Stimulated activated CD8-positive, alpha-beta memory T cell treated with anti-CD3 and anti-CD28 coated beads, Interleukin-15, amount 100 ng/mL, for 48 hours (primary cell): Measurements from ENCODE around the gene ZSWIM4.
"Not testable (repeated sequence)": the region's sequence is repeated elsewhere in the genome, so short reads cannot be mapped to it uniquely, and the experiment has no call there.

Source experiments
- DNase-seq, 2 donors: peaks; one replicate each; pipeline ENCODE4 v3.0.0-alpha.2; 2020; ENCODE audit warnings: low read depth in 2 of 2

ZSWIM4 gene

DNA sequence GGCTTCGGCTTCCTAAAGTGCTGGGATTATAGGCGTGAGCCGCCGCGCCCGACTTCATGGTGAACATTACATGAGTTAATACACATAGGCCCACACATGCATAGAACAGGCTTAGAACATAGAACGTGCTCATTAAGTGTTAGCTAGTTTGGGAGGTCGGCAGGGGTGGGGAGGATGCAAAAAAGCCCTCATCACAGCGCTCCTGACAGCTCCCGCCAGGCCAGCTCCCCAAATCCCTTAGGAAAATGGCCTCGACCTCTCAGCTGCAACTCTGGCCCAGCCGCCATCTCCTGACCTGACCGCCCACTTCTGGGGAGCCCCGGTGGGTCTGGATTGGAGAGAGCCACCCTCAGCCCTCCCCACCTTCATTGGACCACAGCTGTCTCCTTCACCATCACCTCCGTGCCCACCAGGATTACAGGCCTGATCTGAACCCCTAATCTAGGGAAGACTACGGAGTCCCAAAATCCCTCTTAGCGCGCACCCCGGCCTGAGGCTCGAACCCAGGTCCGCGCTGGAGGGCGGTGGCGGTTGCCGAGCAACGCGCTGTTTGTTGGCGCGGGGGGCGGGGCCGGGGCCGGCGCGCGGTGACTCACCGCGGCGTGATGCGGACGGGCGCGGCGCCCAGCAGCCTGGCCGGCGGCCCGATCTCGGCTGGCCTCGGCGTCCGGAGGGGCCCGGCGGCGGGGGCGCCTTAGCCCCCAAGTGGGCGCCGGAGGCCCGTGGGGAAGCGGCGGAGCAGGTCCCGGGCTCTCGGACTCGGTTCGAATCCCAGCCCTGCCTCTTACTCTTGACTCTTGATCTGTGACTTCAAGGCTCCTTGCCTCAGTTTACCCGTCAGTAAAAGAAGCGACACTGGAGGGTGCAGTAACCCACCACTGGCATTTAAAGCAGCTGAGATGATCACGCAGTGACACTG lies 55.0 kb downstream of the ZSWIM4 start:
- peak; percentile 66 to 68 for DNase-seq

DNA sequence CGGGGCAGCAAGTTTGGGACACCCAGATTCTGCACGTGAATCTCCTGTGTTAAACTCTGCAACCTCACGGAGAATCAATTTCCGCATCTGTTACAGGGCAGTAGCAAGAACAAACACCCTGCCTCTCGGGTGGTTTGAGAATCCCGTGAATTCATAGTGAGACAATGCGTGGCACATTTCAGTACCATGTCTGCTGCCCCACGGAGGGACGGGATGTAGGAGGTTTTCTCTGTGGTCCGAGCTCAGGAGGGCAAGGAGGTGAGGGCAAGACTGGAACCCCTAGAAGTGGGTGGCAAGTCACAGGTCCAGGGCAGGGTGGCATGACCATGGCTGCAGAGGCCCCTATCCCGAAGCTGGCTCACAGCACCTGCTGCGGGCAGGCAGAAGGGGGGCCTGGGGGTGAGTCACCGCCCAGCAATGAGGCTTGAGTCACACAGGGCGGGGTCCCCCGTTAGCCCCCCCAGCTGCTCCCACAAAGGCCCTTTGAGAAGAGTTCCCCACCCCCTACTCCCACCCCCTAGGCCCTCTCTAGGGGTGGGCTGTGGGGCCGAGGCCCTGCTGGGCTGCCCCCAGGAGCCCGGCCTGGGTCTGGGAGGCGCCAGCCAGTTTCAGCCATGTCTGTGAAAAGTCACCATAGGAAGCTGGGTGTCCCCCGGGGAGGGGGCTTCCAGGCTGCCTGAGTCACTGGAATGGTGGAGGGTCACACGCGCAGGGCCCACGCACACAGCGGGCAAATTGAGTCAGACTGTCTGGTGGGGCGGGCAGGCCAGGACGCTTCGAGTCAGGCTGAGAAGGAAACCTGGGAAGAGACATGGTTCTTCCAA lies 55.9 kb downstream of the ZSWIM4 start:
- peak in 1 of 2 donors; percentile 52 for DNase-seq

- DNase-seq, result not testable (repeated sequence)
Measured at GRCh38 chr19:13851734-13852114, 56.5 kb downstream of the ZSWIM4 start.

DNA sequence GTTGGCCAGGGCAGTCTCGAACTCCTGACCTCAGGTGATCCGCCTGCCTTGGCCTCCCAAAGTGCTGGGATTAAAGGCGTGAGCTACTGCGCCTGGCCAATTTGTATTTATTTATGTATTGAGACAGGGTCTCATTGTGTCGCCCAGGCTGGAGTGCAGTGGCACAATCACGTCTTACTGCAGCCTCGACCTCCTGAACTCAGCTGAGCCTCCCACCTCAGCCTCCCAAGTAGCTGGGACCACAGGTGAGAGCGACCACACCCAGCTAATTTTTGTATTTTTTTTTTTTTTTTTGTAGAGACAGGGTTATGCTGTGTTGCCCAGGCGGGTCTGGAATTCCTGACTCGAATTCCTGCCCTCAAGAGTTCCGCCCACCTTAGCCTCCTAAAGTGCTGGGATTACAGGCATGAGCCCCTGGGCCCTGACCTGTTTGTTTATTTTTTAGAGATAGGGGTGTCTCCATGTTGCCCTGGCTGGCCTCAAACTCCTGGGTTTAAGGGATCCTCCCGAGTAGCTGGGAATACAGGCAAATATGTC lies 57.0 kb downstream of the ZSWIM4 start:
- not testable (repeated sequence) for DNase-seq

GRCh38 chr19:13856497-13856896 lies 61.3 kb downstream of the ZSWIM4 start:
- no peak for DNase-seq

DNA sequence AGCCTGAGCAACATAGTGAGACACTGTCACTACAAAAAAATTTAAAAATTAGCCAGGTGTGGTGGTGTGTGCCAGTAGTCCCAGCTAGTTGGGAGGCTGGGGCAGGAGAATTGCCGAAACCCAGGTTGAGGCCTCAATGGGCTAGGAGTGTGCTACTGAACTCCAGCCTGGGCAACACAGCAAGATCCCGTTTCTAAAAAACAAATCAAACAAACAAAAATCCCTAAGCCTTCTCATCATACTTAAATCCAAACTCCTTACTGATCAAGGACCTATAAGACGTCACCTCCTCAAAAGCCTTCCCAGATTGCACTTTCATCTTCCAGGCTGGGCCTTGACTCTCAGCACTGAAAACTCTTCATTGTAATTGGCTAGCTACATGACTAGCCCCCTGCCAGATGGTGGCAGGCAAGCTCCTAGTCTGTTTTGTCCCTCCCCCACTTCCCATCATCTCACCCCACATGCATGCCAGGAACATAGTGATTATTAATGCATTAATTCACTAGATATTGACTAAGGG lies 64.2 kb downstream of the ZSWIM4 start:
- DNase-seq, result no peak

- no peak for DNase-seq
Measured at GRCh38 chr19:13860679-13861391, 65.6 kb downstream of the ZSWIM4 start.

DNA sequence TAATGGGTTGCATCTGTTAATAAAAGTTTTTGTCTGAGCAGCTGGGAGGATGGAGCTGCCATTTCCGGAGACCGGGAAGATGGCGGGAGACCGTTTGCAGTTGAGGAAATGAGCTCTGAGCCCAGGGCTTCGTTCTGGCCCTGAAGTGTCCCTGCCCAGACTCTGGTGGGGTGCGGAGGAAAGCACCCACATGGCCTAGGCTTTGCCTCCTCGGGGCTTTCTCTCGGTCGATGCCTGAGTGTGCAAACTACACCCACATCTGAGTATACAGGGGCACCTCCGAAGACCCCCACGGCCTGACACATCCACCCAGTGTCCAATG lies 66.1 kb downstream of the ZSWIM4 start:
- DNase-seq, result no peak

DNA sequence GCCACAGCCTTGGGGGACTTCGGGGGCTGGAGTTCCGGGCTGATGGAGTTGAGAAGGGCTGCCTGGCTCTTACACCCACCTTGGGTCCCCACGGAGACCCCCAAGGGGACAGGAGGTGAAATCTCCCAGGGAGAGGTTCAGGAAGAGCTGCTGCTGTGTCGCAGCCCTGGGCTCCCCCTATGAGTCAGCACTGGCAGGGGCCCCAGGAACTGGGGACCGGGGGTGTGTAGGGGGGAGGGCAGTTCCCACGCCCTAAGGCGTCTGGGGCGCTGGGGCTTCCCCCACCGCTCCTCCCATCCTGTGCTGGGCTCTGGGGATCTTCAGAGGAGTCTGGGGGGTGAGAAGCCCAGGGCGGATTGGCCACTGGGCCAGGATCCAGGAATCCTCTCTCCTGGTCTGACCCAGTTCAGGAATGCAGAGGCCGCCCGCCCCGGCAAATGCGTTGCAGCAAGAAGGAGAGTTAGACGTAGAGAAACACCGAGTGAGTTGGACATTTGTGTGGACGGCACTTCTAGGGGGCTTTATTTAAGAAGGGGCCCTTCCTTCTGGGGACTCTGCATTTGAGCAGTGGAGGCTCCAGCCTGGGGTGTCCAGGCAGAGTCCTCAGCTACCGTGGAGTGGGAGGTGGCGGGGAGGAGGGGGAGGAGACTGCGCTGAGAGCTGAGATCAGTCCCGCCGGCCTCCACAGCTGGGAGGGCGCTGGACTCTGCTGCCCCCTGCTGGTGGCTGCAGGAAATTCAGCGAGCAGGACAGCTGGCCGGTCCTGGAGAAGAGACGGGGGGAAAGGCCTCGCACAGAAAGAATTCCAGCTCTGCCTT lies 66.7 kb downstream of the ZSWIM4 start:
- peak; percentile 81 to 84 for DNase-seq

DNA sequence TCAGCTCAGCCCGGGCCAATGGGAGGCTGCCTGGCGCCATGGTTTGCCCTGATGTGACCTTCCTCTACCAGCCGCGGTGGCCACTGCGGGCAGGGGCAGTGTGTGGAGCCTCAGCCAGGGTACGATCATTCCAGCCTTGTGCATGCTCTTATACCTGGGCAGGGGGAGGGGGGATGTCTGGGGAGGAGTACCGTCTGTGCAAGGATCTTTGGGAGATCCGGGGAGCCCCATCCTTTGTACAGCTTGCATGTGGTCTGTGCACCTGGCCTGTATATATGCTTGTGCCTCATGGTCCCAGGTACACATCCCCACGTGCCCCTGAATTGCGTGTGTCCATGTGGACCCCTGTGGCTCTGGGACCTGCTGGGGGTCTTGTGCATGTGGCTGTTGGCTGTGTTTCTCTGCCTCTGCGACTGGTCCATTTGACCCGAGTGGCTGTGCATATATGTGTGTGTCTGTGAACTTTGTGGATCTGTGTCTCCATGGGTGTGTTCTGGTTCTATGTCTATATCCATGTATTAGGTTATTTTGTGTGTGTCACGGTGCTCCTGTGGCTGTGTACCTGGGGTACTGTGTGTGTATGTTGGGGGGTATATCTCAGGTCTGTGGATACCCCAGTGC lies 68.9 kb downstream of the ZSWIM4 start:
- no peak for DNase-seq

GRCh38 chr19:13864667-13865570 lies 69.7 kb downstream of the ZSWIM4 start:
- no peak for DNase-seq

- DNase-seq, result no peak
Measured at GRCh38 chr19:13865571-13866462, 70.6 kb downstream of the ZSWIM4 start.

- DNase-seq, result no peak
Measured at GRCh38 chr19:13866463-13867046, 71.3 kb downstream of the ZSWIM4 start.

GRCh38 chr19:13868663-13869062 lies 73.4 kb downstream of the ZSWIM4 start:
- DNase-seq, result no peak

DNA sequence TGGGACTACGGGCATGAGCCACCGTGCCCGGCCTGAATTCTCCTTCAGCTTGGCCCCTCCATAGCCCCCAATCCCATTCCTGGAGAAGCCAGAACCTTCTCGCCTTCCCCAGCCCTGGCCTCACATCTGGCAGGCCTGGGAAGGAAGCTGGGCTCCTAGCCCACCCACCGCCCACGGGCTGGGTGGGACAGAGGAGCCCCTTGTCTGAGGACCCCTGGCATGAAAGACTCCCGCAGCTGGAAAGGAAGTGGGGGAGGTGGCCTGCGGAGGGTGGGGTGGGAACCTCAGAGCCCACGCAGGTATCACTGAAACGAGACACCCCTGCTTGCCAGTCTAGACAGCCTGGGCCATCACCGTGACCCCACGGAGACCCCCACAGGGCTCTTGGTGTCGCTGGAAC lies 74.0 kb downstream of the ZSWIM4 start:
- no peak for DNase-seq

DNA sequence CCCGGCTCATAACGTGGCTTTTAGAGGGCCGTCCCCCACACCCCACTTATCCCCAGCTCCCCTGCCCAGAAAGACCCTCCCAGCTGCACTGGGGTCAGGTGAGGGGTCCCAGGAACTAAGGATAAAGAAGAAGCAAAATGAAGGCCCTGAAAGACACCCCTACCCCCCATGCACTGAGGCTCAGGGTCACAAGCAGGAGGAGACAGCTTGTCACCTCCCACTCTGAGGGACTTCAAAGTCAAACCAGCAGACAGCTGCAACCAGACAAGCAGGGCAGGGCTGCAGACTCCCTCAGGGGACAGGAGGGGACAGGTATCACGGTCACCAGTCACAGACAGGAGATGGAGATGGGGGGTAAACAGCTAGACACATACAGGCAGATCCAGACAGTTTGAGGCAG lies 75.6 kb downstream of the ZSWIM4 start:
- no peak for DNase-seq

DNA sequence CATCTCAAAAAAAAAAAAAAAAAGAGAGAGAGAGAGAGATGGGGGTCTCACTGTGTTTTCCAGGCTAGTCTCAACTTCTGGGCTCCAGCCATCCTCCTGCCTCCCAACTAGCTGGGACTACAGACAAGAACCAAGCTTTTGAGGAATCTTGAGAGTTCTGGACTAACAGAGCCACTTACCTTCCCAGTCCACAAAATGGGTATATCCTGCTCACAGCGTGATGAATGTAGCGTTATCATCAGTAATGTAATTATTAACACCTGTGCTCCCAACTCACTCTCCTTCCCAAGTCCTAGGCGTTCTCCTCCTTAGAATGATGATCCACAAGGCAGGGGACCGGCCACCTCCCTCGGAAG lies 77.1 kb downstream of the ZSWIM4 start:
- DNase-seq, result no peak
